ENCODE data around the gene RADX. TPM values are rescaled to one million over a fixed set of nuclear protein-coding genes. Genes with fewer than 3 reads are reported as not detected.

The RADX gene
- total RNA-seq, 1 experiment from 2014 or later: 0.20 TPM

DNA sequence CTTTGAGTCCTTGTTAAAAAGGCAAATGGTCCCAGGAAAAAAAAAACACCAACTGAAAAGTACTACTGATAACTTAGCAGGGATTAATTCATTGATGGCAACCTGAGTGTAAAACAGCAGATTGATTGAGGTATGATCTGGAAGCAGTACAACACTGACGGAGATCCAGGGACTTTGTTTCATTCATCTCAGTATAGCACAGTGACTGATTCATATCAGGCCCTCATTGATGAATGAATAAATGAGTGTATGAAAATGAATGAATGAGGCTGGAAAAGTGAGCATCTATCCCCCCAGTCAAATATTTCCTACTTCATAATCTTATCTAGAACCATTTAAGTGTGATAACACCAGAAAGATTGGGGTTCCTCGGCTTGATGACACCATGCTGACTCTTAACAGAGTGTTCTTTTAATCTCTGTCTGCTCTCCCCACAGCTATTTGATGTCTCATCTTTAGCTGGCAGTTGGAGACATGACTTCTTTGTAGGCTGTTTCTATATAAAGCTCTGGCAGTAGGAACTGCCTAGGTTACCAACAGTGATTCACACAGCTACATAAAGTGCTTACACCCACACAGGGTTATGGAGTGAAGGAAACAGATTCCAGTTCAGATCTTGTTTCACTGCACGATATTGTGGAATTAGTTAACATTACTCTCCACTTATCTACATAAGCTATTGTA, 96.1 kb downstream of the RADX start:
- no peak overlapping the region; the same call in 1 of the 2 replicates for H2AFZ ChIP-seq
- no peak for TF ChIP-seq EZH2 (IDR thresholded peaks at IDR 0.05; ENCODE audit: low read depth)
- no peaks in the 10 kb centered on the region for H3K79me2 ChIP-seq (ENCODE audit: low read depth)
- H3K27ac ChIP-seq: peak overlapping the region; percentile 37; the same call in 1 of the 2 replicates
- H4K20me1 ChIP-seq (ENCODE audit: insufficient read depth): no peaks in the 10 kb centered on the region
- no TSS peak for BruUV-seq (replicated peaks)
- peaks cover 9% of the 10 kb centered on the region for H3K4me1 ChIP-seq (replicated peaks; ENCODE audit: insufficient read depth)
- intact Hi-C loops (cut with micrococcal nuclease; ENCODE audit: unreplicated experiment): no loop called here
- no peaks in the 10 kb centered on the region for H3K36me3 ChIP-seq (ENCODE audit: low read depth)
- H3K4me2 ChIP-seq: peak overlapping the region; percentile 56
- H3K9me2 ChIP-seq (ENCODE audit: insufficient read depth): no peaks in the 10 kb centered on the region
- H3F3A ChIP-seq (ENCODE audit: insufficient read depth, low read depth): no peaks in the 10 kb centered on the region
- CTCF ChIA-PET: no interaction called here
- POLR2A ChIA-PET (ENCODE audit: unreplicated experiment): interaction anchor here (0.5 to 0.6 kb wide), 2 partner anchors 23 to 196 kb away, joined by 4 to 5 read pairs; no protein-coding TSS in a partner anchor
- H3K27me3 ChIP-seq (ENCODE audit: insufficient read depth, low read depth): no peaks in the 10 kb centered on the region
- no peaks in the 10 kb centered on the region for H3K9me3 ChIP-seq (ENCODE audit: insufficient read depth, low read depth)
- peak in 1 of 2 experiments; percentile 78 for DNase-seq
- H3K4me3 ChIP-seq: no peak overlapping the region

DNA sequence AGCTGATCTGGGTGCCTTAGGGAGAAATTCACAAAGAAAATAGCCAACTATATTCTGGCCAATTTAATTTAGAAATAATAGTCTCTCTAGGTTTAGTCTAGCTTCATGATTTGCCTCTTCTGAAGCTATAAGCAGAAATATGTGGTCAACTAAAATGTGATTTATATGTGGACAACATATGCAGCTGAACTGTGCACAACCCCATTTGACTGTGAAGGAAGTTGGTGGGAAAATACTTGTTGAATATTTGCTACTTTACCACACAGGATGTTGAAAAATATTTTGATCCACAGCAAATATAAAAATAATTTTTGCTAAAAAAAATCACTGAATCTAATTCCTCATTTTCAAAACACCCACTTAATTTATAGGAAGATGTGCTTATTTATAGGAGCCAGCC, 99.0 kb downstream of the RADX start:
- H3K4me1 ChIP-seq (replicated peaks; ENCODE audit: insufficient read depth): peaks cover 9% of the 10 kb centered on the region
- ChIA-PET CTCF (no interaction called here), POLR2A (ENCODE audit: unreplicated experiment) (no interaction called here)
- H3K4me3 ChIP-seq: no peak overlapping the region
- DNase-seq: no peak
- no peaks in the 10 kb centered on the region for H3K9me2 ChIP-seq (ENCODE audit: insufficient read depth)
- H3K27me3 ChIP-seq (ENCODE audit: insufficient read depth, low read depth): no peaks in the 10 kb centered on the region
- no TSS peak for BruUV-seq (replicated peaks)
- H3K36me3 ChIP-seq (ENCODE audit: low read depth): no peaks in the 10 kb centered on the region
- no peak overlapping the region for H2AFZ ChIP-seq
- H3K4me2 ChIP-seq: no peak overlapping the region
- TF ChIP-seq, protein P1, sequence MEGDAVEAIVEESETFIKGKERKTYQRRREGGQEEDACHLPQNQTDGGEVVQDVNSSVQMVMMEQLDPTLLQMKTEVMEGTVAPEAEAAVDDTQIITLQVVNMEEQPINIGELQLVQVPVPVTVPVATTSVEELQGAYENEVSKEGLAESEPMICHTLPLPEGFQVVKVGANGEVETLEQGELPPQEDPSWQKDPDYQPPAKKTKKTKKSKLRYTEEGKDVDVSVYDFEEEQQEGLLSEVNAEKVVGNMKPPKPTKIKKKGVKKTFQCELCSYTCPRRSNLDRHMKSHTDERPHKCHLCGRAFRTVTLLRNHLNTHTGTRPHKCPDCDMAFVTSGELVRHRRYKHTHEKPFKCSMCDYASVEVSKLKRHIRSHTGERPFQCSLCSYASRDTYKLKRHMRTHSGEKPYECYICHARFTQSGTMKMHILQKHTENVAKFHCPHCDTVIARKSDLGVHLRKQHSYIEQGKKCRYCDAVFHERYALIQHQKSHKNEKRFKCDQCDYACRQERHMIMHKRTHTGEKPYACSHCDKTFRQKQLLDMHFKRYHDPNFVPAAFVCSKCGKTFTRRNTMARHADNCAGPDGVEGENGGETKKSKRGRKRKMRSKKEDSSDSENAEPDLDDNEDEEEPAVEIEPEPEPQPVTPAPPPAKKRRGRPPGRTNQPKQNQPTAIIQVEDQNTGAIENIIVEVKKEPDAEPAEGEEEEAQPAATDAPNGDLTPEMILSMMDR (conservative IDR thresholded peaks at IDR 0.05): no peak
- no peak for TF ChIP-seq EZH2 (IDR thresholded peaks at IDR 0.05; ENCODE audit: low read depth)
- no peak overlapping the region for H3K27ac ChIP-seq
- no peaks in the 10 kb centered on the region for H4K20me1 ChIP-seq (ENCODE audit: insufficient read depth)
- intact Hi-C loops (cut with micrococcal nuclease; ENCODE audit: unreplicated experiment): no loop called here
- H3K79me2 ChIP-seq (ENCODE audit: low read depth): no peaks in the 10 kb centered on the region
- no peaks in the 10 kb centered on the region for H3F3A ChIP-seq (ENCODE audit: insufficient read depth, low read depth)
- no peaks in the 10 kb centered on the region for H3K9me3 ChIP-seq (ENCODE audit: insufficient read depth, low read depth)

- intact Hi-C loops (cut with micrococcal nuclease; ENCODE audit: unreplicated experiment): no loop called here
- POLR2A ChIA-PET (ENCODE audit: unreplicated experiment): no interaction called here
Measured at GRCh38 chrX:106711375-106711774, 99.6 kb downstream of the RADX start.

More at GRCh38 chrX:106711375-106711774, 99.6 kb downstream of the RADX start:
- Histone ChIP-seq H3K4me3 (no peak overlapping the region), H3K4me1 (replicated peaks; ENCODE audit: insufficient read depth) (peaks cover 9% of the 10 kb centered on the region), H3K79me2 (ENCODE audit: low read depth) (no peaks in the 10 kb centered on the region), H3F3A (ENCODE audit: insufficient read depth, low read depth) (no peaks in the 10 kb centered on the region), H3K27ac (no peak overlapping the region), H3K4me2 (no peak overlapping the region), H3K9me3 (ENCODE audit: insufficient read depth, low read depth) (no peaks in the 10 kb centered on the region), H2AFZ (no peak overlapping the region), H3K27me3 (ENCODE audit: insufficient read depth, low read depth) (no peaks in the 10 kb centered on the region), H4K20me1 (ENCODE audit: insufficient read depth) (no peaks in the 10 kb centered on the region), H3K36me3 (ENCODE audit: low read depth) (no peaks in the 10 kb centered on the region), H3K9me2 (ENCODE audit: insufficient read depth) (no peaks in the 10 kb centered on the region)
- TF ChIP-seq, protein P1 (conservative IDR thresholded peaks at IDR 0.05): no peak
- no peak for TF ChIP-seq EZH2 (IDR thresholded peaks at IDR 0.05; ENCODE audit: low read depth)
- BruUV-seq (replicated peaks): no TSS peak
- no peak for DNase-seq
- CTCF ChIA-PET: no interaction called here

Data from PC-9 (cell line).